ENCODE measurements around the gene MYCBP2.
"Not testable (repeated sequence)": the region's sequence is repeated elsewhere in the genome, so short reads cannot be mapped to it uniquely, and the experiment has no call there.

MYCBP2 gene

DNA sequence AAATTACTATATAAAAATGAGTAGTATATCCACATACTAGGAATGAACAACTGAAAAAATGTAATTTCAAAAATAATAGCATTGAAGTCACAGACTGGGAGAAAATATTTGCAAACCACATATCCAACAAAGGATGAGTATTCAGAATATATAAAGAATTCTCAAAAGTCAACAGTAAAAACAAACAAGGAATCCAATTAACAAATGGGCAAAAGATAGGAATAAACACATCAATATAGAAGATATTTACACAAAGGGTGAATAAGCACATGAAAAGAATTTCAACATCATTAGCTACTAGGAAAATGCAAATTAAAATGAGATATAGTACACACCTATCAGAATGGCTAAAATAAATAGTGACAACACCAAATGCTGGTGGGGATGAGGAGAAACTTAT lies 37.0 kb downstream of the MYCBP2 start:
- H3K4me3 ChIP-seq (ENCODE audit: low read depth in 1 of 2, low read length in 1 of 2), result no peak overlapping the region
- no peaks in the 10 kb centered on the region for H3K4me1 ChIP-seq (ENCODE audit: control insufficient read depth in 1 of 2, insufficient read depth in 1 of 2, low read depth in 1 of 2, low read length in 1 of 2)
- H3K27ac ChIP-seq, result no peak overlapping the region
- H3K36me3 ChIP-seq, result peaks cover 43% of the 10 kb centered on the region
- TF ChIP-seq, protein P1, sequence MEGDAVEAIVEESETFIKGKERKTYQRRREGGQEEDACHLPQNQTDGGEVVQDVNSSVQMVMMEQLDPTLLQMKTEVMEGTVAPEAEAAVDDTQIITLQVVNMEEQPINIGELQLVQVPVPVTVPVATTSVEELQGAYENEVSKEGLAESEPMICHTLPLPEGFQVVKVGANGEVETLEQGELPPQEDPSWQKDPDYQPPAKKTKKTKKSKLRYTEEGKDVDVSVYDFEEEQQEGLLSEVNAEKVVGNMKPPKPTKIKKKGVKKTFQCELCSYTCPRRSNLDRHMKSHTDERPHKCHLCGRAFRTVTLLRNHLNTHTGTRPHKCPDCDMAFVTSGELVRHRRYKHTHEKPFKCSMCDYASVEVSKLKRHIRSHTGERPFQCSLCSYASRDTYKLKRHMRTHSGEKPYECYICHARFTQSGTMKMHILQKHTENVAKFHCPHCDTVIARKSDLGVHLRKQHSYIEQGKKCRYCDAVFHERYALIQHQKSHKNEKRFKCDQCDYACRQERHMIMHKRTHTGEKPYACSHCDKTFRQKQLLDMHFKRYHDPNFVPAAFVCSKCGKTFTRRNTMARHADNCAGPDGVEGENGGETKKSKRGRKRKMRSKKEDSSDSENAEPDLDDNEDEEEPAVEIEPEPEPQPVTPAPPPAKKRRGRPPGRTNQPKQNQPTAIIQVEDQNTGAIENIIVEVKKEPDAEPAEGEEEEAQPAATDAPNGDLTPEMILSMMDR (IDR thresholded peaks at IDR 0.05), result no peak
- H3K27me3 ChIP-seq, result no peaks in the 10 kb centered on the region
- H3K9me3 ChIP-seq, result no peaks in the 10 kb centered on the region

DNA sequence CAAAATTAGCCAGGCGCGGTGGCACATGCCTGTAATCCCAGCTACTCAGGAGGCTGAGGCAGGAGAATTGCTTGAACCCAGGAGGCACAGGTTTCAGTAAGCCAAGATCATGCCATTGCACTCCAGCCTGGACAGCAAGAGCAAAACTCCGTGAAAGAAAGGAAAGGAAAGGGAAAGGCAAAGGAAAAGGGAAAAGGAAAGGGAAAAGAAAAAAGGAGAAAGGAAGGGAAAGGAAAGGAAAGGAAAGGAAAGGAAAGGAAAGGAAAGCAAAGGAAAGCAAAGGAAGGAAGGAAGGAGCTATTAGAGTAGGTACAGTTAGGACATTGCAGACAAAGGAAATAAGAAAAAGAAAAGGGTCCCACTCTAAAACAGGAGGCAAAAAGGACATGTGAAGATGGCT lies 41.3 kb downstream of the MYCBP2 start:
- H3K27ac ChIP-seq; H3K27me3 ChIP-seq; H3K4me3 ChIP-seq (ENCODE audit: low read depth in 1 of 2, low read length in 1 of 2); H3K9me3 ChIP-seq; H3K4me1 ChIP-seq (ENCODE audit: control insufficient read depth in 1 of 2, insufficient read depth in 1 of 2, low read depth in 1 of 2, low read length in 1 of 2): not testable (repeated sequence)
- peaks cover 36% of the 10 kb centered on the region for H3K36me3 ChIP-seq

DNA sequence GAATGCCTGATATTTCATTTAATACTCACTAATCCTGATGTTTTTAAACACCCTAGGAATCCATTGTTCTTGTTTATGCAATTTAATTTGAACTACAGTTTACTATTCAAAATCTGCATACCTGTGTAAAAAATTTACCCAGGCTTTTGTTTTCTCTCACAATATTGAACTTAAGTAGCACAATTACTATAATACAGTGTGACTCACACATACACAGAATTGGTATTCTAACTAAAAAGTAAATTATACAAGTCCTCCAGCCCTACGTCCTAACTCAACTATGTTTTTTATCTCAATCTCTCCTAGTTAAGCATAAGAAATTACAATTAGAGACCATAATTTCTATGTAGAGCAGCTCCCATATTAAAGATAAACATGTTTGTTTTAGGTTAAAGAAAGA lies 41.8 kb downstream of the MYCBP2 start:
- no peak overlapping the region for H3K4me3 ChIP-seq (ENCODE audit: low read depth in 1 of 2, low read length in 1 of 2)
- TF ChIP-seq, protein P1 (IDR thresholded peaks at IDR 0.05), result no peak
- no peaks in the 10 kb centered on the region for H3K9me3 ChIP-seq
- no peaks in the 10 kb centered on the region for H3K27me3 ChIP-seq
- no peaks in the 10 kb centered on the region for H3K4me1 ChIP-seq (ENCODE audit: control insufficient read depth in 1 of 2, insufficient read depth in 1 of 2, low read depth in 1 of 2, low read length in 1 of 2)
- H3K27ac ChIP-seq, result no peak overlapping the region
- H3K36me3 ChIP-seq, result peaks cover 36% of the 10 kb centered on the region

DNA sequence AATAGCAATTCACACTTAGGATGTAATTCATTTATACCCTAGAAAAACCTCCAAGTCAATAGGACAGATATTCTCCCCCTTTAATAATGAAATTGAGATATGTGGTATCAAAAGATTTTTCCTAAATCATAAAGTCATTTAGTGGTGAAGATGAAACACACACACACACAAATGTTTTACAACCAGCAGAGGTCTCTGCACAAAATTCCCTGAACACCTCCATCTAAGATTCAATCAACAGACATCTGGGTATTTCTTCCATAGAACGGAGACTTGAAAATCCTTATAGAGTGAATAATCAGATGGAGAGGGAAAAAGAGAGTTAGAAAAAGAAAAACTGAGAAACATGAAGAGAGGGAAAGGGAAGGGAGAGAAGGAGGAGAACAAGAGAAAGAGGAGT lies 52.8 kb downstream of the MYCBP2 start:
- TF ChIP-seq, protein P1 (IDR thresholded peaks at IDR 0.05), result no peak
- H3K27ac ChIP-seq, result no peak overlapping the region
- H3K4me1 ChIP-seq (ENCODE audit: control insufficient read depth in 1 of 2, insufficient read depth in 1 of 2, low read depth in 1 of 2, low read length in 1 of 2), result no peaks in the 10 kb centered on the region
- no peaks in the 10 kb centered on the region for H3K27me3 ChIP-seq
- peaks cover 55% of the 10 kb centered on the region for H3K36me3 ChIP-seq
- H3K9me3 ChIP-seq, result no peaks in the 10 kb centered on the region
- H3K4me3 ChIP-seq (ENCODE audit: low read depth in 1 of 2, low read length in 1 of 2), result no peak overlapping the region

DNA sequence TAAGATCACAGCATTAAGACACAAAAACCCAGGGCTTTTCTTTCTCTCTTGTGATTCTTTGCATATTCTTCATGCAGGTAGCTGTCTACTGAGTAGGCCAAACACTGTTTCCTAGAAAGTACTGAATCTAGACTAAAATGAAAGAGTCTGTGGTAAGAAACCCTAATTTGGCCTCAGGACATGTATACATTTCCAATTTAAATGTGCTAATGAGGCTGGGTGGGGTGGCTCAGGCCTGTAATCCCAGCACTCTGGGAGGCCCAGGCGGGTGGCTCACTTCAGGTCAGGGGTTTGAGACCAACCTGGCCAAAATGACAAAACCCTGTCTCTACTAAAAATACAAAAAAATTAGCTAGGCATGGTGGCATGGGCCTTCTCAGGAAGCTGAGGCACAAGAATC lies 57.8 kb downstream of the MYCBP2 start:
- no peaks in the 10 kb centered on the region for H3K9me3 ChIP-seq
- H3K36me3 ChIP-seq, result peaks cover 74% of the 10 kb centered on the region
- no peaks in the 10 kb centered on the region for H3K4me1 ChIP-seq (ENCODE audit: control insufficient read depth in 1 of 2, insufficient read depth in 1 of 2, low read depth in 1 of 2, low read length in 1 of 2)
- TF ChIP-seq, protein P1 (IDR thresholded peaks at IDR 0.05), result no peak
- no peaks in the 10 kb centered on the region for H3K27me3 ChIP-seq
- H3K4me3 ChIP-seq (ENCODE audit: low read depth in 1 of 2, low read length in 1 of 2), result no peak overlapping the region
- H3K27ac ChIP-seq, result no peak overlapping the region

DNA sequence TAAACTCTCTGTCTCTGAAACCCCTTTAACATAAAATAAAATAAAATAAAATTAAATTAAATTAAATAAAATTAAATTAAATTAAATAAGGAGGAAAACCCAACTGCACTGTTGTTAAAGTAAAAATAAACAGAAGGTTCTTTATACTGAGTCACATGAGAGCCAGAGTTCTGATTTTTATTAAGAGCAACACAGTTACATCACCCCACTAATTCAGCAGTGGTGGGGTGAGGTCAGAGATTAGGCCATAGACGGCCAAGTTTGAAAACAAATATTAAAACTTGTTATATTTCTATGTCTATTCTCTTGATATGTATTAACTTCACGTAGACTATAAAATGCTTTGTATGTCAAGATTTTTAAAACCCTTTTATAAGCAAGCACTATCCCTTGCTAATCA lies 59.5 kb downstream of the MYCBP2 start:
- Histone ChIP-seq H3K9me3 (no peaks in the 10 kb centered on the region), H3K4me1 (ENCODE audit: control insufficient read depth in 1 of 2, insufficient read depth in 1 of 2, low read depth in 1 of 2, low read length in 1 of 2) (no peaks in the 10 kb centered on the region), H3K27ac (no peak overlapping the region), H3K27me3 (no peaks in the 10 kb centered on the region), H3K4me3 (ENCODE audit: low read depth in 1 of 2, low read length in 1 of 2) (no peak overlapping the region), H3K36me3 (peaks cover 79% of the 10 kb centered on the region)
- TF ChIP-seq, protein P1 (IDR thresholded peaks at IDR 0.05), result no peak
